T-helper 17 cell (primary cell): Measurements from ENCODE around the gene TEX35. TPM values are rescaled to one million over a fixed set of nuclear protein-coding genes. Genes with fewer than 3 reads are reported as not detected.
A peak's percentile ranks its signal among the peaks of the same experiment; 100 is the strongest.
"Not testable (repeated sequence)": the region's sequence is repeated elsewhere in the genome, so short reads cannot be mapped to it uniquely, and the experiment has no call there.

Source experiments
- ATAC-seq: fragments of 150-1000 bp; cut with Tn5 transposase; 2 replicates; pipeline ENCODE4 v1.10.0; 2021; ENCODE audit warnings: mild to moderate bottlenecking, moderate library complexity
- DNase-seq, 3 donors: peaks; one replicate each; pipeline versions ENCODE4 v3.0.0 to v3.0.0-alpha.2; 2020 to 2021
- H3K9me3 ChIP-seq: one replicate; pipeline ENCODE4 v1.7.0; 2013; ENCODE audit warnings: low read length, mild to moderate bottlenecking; ENCODE audit not compliant: control insufficient read depth, poor library complexity, severe bottlenecking
- H3K27ac Mint-ChIP-seq: one replicate; pipeline ENCODE4 v1.8.0; 2022; ENCODE audit warnings: mild to moderate bottlenecking, moderate library complexity, mixed read lengths
- H3K27me3 Mint-ChIP-seq: one replicate; pipeline ENCODE4 v1.8.0; 2022; ENCODE audit warnings: mixed read lengths
- H3K36me3 Mint-ChIP-seq: one replicate; pipeline ENCODE4 v1.8.0; 2022; ENCODE audit warnings: low read depth, mixed read lengths
- H3K4me1 Mint-ChIP-seq: one replicate; pipeline ENCODE4 v1.8.0; 2022; ENCODE audit warnings: mild to moderate bottlenecking, mixed read lengths
- H3K4me3 Mint-ChIP-seq: one replicate; pipeline ENCODE4 v1.8.0; 2022; ENCODE audit warnings: mild to moderate bottlenecking, moderate library complexity, mixed read lengths
- total RNA-seq, 4 donors: library from RNA in 2 of 4; stranded (reverse) in 2 of 4; gene quantifications; one replicate each; pipeline ENCODE4 v1.2.3 and lab custom pipeline; 2022 to 2026

Gene TEX35
- total RNA-seq, 2 donors from 2014 or later, result not detected

DNA sequence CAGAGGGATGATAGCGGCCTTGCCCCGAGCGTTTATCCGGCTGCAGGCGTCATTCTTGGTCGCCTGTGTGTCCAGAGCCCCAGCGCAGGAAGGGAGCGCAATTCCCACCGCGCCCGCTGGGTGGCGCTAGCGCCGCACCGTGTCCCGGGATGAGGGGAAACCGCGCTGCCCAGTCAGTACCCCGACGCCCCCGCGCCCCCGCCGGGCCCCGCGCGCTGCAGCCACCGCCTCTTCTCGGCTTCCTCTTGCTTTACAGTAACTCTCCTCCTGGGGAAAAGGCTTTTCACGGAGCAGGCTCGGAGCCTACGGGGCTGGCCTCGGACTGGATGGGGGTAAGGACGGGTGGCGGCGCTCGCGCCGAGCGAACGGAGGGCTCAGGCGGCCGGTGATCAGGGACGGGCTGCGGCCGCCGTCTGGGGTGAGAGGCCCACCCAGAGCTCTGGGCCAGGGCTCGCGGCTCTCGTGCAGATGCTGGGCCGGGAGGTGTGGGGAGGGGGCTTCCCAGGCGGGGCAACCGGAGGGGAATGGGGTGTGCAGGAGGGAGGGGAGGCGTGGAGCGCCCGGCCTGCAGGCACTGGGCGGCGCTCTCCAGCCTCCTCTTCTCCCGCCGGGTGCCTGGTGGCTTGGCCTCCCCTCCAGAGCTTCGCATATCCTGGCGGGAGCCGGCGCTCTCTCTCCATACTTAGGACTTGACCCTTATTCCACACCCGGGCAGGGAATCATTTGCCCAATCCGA, 29.8 kb downstream of the TEX35 start:
- Mint-ChIP-seq H3K27ac (peak overlapping the region; percentile 81), H3K27me3 (no peaks in the 10 kb centered on the region), H3K4me1 (peaks cover 12% of the 10 kb centered on the region), H3K4me3 (peak overlapping the region; percentile 93), H3K36me3 (no peaks in the 10 kb centered on the region)
- no peaks in the 10 kb centered on the region for H3K9me3 ChIP-seq
- peak; percentile 95 for ATAC-seq
- DNase-seq, result peak; percentile 68 to 92 (median 70)

DNA sequence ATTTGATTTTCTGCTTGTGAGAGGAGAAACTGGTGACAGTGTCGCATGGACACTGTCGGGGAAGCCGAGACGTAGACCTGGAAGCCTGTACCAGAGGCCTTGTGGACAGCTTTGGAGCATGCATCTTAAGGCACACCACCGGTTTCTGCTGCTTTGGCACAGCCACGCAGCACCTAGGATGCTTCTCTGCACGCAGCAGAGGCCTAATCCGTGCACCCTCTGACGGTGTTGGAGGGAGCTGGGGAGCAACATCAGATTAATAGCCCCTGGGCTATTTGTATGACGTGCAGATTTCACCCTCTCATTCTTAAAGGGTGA, 30.3 kb downstream of the TEX35 start:
- no peak for DNase-seq
- Mint-ChIP-seq H3K4me3 (peak overlapping the region; percentile 93), H3K4me1 (peaks cover 12% of the 10 kb centered on the region), H3K36me3 (no peaks in the 10 kb centered on the region), H3K27ac (peak overlapping the region; percentile 81), H3K27me3 (no peaks in the 10 kb centered on the region)
- no peak for ATAC-seq
- H3K9me3 ChIP-seq, result no peaks in the 10 kb centered on the region

- Mint-ChIP-seq H3K4me1 (peaks cover 12% of the 10 kb centered on the region), H3K36me3 (no peaks in the 10 kb centered on the region), H3K27ac (no peak overlapping the region), H3K4me3 (no peak overlapping the region), H3K27me3 (no peaks in the 10 kb centered on the region)
- DNase-seq (no peak), ATAC-seq (no peak)
- H3K9me3 ChIP-seq, result no peaks in the 10 kb centered on the region
These were observed 31.6 kb downstream of the TEX35 start for GRCh38 chr1:178544531-178544930.

DNA sequence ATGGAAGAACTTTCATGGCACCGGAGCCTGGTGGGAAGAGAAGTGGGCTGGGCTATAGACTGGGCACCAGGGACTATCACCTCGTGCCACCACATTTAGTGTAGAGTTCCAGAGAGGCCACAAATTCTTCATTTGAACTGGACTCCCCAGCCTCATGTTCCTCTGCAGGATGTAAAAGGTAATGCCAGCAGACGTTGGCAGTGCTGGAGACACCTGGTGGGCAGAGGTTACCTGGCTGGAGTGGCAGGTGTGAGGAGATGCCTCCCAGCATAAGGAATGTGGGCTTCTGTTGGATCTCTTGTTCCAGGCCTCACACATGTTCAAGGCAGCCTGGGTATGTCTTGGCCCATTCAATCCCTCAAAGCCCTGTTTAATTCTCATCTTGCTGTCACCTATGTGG, 35.2 kb downstream of the TEX35 start:
- no peak overlapping the region for H3K27ac Mint-ChIP-seq

GRCh38 chr1:178551307-178551706, 38.4 kb downstream of the TEX35 start:
- no peaks in the 10 kb centered on the region for H3K36me3 Mint-ChIP-seq
- DNase-seq, result no peak
- peaks cover 4% of the 10 kb centered on the region for H3K27me3 Mint-ChIP-seq
- H3K9me3 ChIP-seq, result no peaks in the 10 kb centered on the region
- H3K4me1 Mint-ChIP-seq, result no peaks in the 10 kb centered on the region
- no peak for ATAC-seq
- no peak overlapping the region for H3K27ac Mint-ChIP-seq
- H3K4me3 Mint-ChIP-seq, result no peak overlapping the region

More for the DNA sequence above, 35.2 kb downstream of the TEX35 start:
- ATAC-seq (no peak), DNase-seq (no peak)
- no peaks in the 10 kb centered on the region for H3K9me3 ChIP-seq
- Mint-ChIP-seq H3K4me3 (no peak overlapping the region), H3K4me1 (peaks cover 3% of the 10 kb centered on the region), H3K27me3 (peaks cover 4% of the 10 kb centered on the region), H3K36me3 (no peaks in the 10 kb centered on the region)

DNA sequence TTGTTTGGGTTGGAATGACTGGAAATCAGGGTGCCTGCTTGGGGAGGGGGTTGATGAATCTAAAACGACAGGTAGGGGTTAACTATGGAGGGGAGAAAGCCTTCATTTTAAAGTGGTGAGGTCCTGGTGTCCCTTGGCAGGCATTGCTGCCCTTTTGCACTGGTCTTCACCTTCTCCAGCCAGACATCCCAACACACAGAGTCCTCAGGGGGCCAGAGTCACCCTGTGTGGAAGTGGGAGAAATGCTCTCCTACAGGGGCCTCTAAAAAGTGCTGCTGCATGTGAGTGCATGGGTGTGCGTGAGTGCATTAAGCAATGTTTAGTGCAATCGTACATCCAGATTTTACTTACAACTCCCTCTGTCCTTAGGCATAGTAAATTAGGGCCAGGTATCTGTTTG, 39.0 kb downstream of the TEX35 start:
- H3K9me3 ChIP-seq, result no peaks in the 10 kb centered on the region
- no peak for DNase-seq
- Mint-ChIP-seq H3K27me3 (peaks cover 4% of the 10 kb centered on the region), H3K27ac (no peak overlapping the region), H3K4me3 (no peak overlapping the region), H3K4me1 (no peaks in the 10 kb centered on the region), H3K36me3 (no peaks in the 10 kb centered on the region)
- no peak for ATAC-seq

- ATAC-seq (no peak), DNase-seq (no peak)
- H3K4me1 Mint-ChIP-seq, result no peaks in the 10 kb centered on the region
- H3K27ac Mint-ChIP-seq, result no peak overlapping the region
- H3K4me3 Mint-ChIP-seq, result no peak overlapping the region
- H3K36me3 Mint-ChIP-seq, result no peaks in the 10 kb centered on the region
- H3K9me3 ChIP-seq, result no peaks in the 10 kb centered on the region
- peaks cover 4% of the 10 kb centered on the region for H3K27me3 Mint-ChIP-seq
These were observed 39.9 kb downstream of the TEX35 start for GRCh38 chr1:178552856-178553255.

- not testable (repeated sequence) for H3K9me3 ChIP-seq, H3K4me1 Mint-ChIP-seq, H3K4me3 Mint-ChIP-seq, DNase-seq, H3K27me3 Mint-ChIP-seq, H3K27ac Mint-ChIP-seq, ATAC-seq, H3K36me3 Mint-ChIP-seq
These were observed 41.4 kb downstream of the TEX35 start for GRCh38 chr1:178554351-178554750.

DNA sequence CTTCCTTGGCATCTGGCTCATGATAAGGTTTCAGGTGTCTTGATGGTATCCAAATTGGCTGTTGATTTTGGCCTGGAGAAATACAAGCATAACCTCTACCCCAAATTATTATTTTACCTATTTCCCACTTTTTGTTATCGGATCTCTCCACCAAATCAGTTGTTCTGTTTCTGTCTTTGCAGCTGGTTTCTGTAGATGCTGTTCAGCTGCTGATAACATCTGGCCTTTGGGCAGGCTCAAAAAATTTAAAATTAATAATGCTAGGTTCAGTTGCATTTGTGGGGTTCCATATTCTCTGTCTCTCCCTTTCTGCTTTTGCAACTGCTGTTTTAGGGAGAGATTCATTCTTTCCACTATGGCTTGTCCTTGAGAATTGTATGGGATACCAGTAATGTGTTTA, 42.7 kb downstream of the TEX35 start:
- H3K9me3 ChIP-seq, DNase-seq, ATAC-seq, H3K4me3 Mint-ChIP-seq, H3K4me1 Mint-ChIP-seq, H3K27ac Mint-ChIP-seq, H3K27me3 Mint-ChIP-seq, H3K36me3 Mint-ChIP-seq: not testable (repeated sequence)

DNA sequence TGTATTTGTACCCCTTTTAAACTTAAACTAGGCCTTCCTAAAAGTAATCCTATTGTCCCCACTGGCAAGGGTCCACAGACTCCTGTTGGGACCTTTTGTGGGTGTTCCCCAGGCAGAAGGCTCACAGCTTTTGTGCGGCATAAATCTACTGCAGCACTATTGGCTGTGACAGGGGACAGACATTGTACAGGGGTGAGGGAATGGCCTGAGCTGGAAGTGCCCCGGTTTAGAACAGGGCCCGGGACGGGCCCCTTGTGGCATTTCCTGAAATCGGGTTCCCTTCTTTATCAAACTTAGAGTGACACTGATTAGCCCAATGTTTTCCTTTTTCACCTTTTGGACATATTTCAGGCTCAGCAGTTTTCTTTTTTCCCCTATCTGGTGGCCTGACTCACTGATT, 45.9 kb downstream of the TEX35 start:
- DNase-seq, H3K27ac Mint-ChIP-seq, H3K36me3 Mint-ChIP-seq, H3K27me3 Mint-ChIP-seq, H3K4me3 Mint-ChIP-seq, ATAC-seq, H3K9me3 ChIP-seq, H3K4me1 Mint-ChIP-seq: not testable (repeated sequence)

DNA sequence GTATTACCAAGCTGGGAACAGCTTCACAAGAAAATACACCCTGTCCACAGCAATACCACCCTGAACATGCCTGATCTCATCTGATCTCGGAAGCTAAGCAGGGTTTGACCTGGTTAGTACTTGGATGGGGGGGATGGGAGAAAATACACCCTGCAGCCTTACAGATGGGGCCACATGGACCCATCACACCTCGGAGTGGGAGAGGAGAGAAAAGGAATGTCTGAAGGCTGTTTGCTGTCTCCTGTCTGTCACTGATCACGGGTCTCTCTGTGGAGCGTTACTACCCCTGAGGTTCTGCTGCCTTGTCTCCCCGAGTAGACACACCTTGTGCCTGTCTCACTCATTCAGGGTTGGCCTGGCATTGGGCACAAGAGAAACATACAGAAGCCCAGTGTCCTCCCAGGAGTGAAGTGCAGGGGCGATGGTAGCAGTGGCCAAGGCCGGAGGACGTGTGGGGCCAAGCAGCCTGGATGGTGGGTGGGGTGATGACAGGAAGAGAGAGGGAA, 48.0 kb downstream of the TEX35 start:
- H3K9me3 ChIP-seq, result no peaks in the 10 kb centered on the region
- no peaks in the 10 kb centered on the region for H3K36me3 Mint-ChIP-seq
- DNase-seq (no peak), ATAC-seq (no peak)
- H3K4me3 Mint-ChIP-seq, result no peak overlapping the region
- no peaks in the 10 kb centered on the region for H3K27me3 Mint-ChIP-seq
- no peaks in the 10 kb centered on the region for H3K4me1 Mint-ChIP-seq
- no peak overlapping the region for H3K27ac Mint-ChIP-seq

- Mint-ChIP-seq H3K4me3 (no peak overlapping the region), H3K4me1 (no peaks in the 10 kb centered on the region), H3K27ac (no peak overlapping the region), H3K27me3 (no peaks in the 10 kb centered on the region), H3K36me3 (no peaks in the 10 kb centered on the region)
- DNase-seq (no peak), ATAC-seq (no peak)
- H3K9me3 ChIP-seq, result no peaks in the 10 kb centered on the region
These were observed 50.4 kb downstream of the TEX35 start for GRCh38 chr1:178563099-178563820.

- no peaks in the 10 kb centered on the region for H3K36me3 Mint-ChIP-seq
These were observed 51.3 kb downstream of the TEX35 start for GRCh38 chr1:178564086-178564782.

More at GRCh38 chr1:178564086-178564782, 51.3 kb downstream of the TEX35 start:
- DNase-seq (no peak), ATAC-seq (no peak)
- no peaks in the 10 kb centered on the region for H3K27me3 Mint-ChIP-seq
- no peak overlapping the region for H3K4me3 Mint-ChIP-seq
- H3K9me3 ChIP-seq, result no peaks in the 10 kb centered on the region
- no peak overlapping the region for H3K27ac Mint-ChIP-seq
- no peaks in the 10 kb centered on the region for H3K4me1 Mint-ChIP-seq
